Neural progenitor cell (in vitro differentiated cells): Measurements from ENCODE around the gene AEBP1. TPM values are rescaled to one million over a fixed set of nuclear protein-coding genes. Genes with fewer than 3 reads are reported as not detected.

ENCODE experiments used
- DNase-seq: peaks from one replicate; pipeline ENCODE4 v3.0.0-alpha.2; 2016; ENCODE audit warnings: low spot score
- H2AFZ ChIP-seq: fragments of 200-600 bp; sonication (generic); replicated peaks from 2 replicates; pipeline ENCODE4 v1.6.1; 2016; ENCODE audit warnings: antibody characterized with exemption
- H3F3A ChIP-seq: fragments of 200-600 bp; sonication (generic); 2 replicates; pipeline ENCODE4 v1.6.1; 2016; ENCODE audit warnings: antibody characterized with exemption, low read depth
- H3K27ac ChIP-seq: fragments of 200-600 bp; sonication (generic); 2 replicates; pipeline ENCODE4 v1.5.1; 2016; ENCODE audit warnings: mild to moderate bottlenecking
- H3K27me3 ChIP-seq: fragments of 200-600 bp; sonication (generic); 2 replicates; pipeline ENCODE4 v1.6.1; 2016; ENCODE audit warnings: mild to moderate bottlenecking, moderate library complexity
- H3K36me3 ChIP-seq: fragments of 200-600 bp; sonication (generic); 2 replicates; pipeline ENCODE4 v1.5.1; 2016
- H3K4me1 ChIP-seq: fragments of 200-600 bp; sonication (generic); 2 replicates; pipeline ENCODE4 v1.6.1; 2016; ENCODE audit warnings: mixed run types
- H3K4me2 ChIP-seq: fragments of 200-600 bp; sonication (generic); 2 replicates; pipeline ENCODE4 v1.6.1; 2016
- H3K4me3 ChIP-seq: fragments of 200-600 bp; sonication (generic); 2 replicates; pipeline ENCODE4 v1.5.1; 2016
- H3K79me2 ChIP-seq: fragments of 200-600 bp; sonication (generic); 2 replicates; pipeline ENCODE4 v1.6.1; 2016; ENCODE audit warnings: low read depth
- H3K9ac ChIP-seq: fragments of 200-600 bp; sonication (generic); 2 replicates; pipeline ENCODE4 v1.6.1; 2016
- H3K9me3 ChIP-seq: fragments of 200-600 bp; sonication (generic); 2 replicates; pipeline ENCODE4 v1.5.1; 2016; ENCODE audit warnings: low read depth
- H4K20me1 ChIP-seq: fragments of 200-600 bp; sonication (generic); 2 replicates; pipeline ENCODE4 v1.6.1; 2016; ENCODE audit warnings: low read depth
- H3K27ac Mint-ChIP-seq: 3 replicates; pipeline ENCODE4 v1.8.0; 2021; ENCODE audit warnings: mixed read lengths
- H3K27me3 Mint-ChIP-seq: 2 replicates; pipeline ENCODE4 v1.8.0; 2022; ENCODE audit warnings: low read depth, mild to moderate bottlenecking, inconsistent platforms, moderate library complexity, mixed read lengths; ENCODE audit not compliant: insufficient read depth
- H3K36me3 Mint-ChIP-seq: 3 replicates; pipeline ENCODE4 v1.8.0; 2021; ENCODE audit warnings: mixed read lengths
- H3K4me1 Mint-ChIP-seq: 3 replicates; pipeline ENCODE4 v1.8.0; 2021; ENCODE audit warnings: mixed read lengths
- H3K4me3 Mint-ChIP-seq: 3 replicates; pipeline ENCODE4 v1.8.0; 2021; ENCODE audit warnings: mild to moderate bottlenecking, moderate library complexity, mixed read lengths
- H3K9me3 Mint-ChIP-seq: 3 replicates; pipeline ENCODE4 v1.8.0; 2020; ENCODE audit warnings: mixed read lengths
- EZH2 ChIP-seq: fragments of 200-600 bp; sonication (generic); IDR thresholded peaks from 2 replicates; pipeline ENCODE4 v1.6.1; 2017; ENCODE audit warnings: antibody characterized with exemption, mild to moderate bottlenecking, moderate library complexity
- EZH2phosphoT487 ChIP-seq: fragments of 200-600 bp; sonication (generic); IDR thresholded peaks from 2 replicates; pipeline ENCODE4 v1.6.1; 2017; ENCODE audit warnings: antibody characterized with exemption
- total RNA-seq: library from RNA; depleted of rRNA; stranded (reverse); fragments of >200 nt; gene quantifications from 2 replicates; pipeline ENCODE4 v1.2.3, GENCODE V29; 2015; ENCODE audit warnings: low replicate concordance
- TF ChIP-seq, protein P1 (sequence below): fragments of 200-600 bp; sonication (generic); IDR thresholded peaks from 2 replicates; pipeline ENCODE4 v1.5.1; 2017; ENCODE audit warnings: antibody characterized with exemption, mild to moderate bottlenecking

The AEBP1 gene
- total RNA-seq, 1 donor from 2014 or later, result 4.5 TPM

GRCh38 chr7:44152971-44153947 is 49.1 kb downstream of the AEBP1 start:
- Histone ChIP-seq H3K9me3 (no peaks in the 10 kb centered on the region), H3K4me1 (peaks cover 3% of the 10 kb centered on the region), H3K9ac (no peak overlapping the region), H4K20me1 (no peaks in the 10 kb centered on the region), H3K4me2 (no peak overlapping the region), H2AFZ (no peak overlapping the region), H3F3A (no peaks in the 10 kb centered on the region), H3K27me3 (no peaks in the 10 kb centered on the region), H3K4me3 (no peak overlapping the region), H3K79me2 (no peaks in the 10 kb centered on the region), H3K27ac (no peak overlapping the region), H3K36me3 (no peaks in the 10 kb centered on the region)
- no peak for DNase-seq
- H3K27ac Mint-ChIP-seq, result no peak overlapping the region
- TF ChIP-seq, protein P1, sequence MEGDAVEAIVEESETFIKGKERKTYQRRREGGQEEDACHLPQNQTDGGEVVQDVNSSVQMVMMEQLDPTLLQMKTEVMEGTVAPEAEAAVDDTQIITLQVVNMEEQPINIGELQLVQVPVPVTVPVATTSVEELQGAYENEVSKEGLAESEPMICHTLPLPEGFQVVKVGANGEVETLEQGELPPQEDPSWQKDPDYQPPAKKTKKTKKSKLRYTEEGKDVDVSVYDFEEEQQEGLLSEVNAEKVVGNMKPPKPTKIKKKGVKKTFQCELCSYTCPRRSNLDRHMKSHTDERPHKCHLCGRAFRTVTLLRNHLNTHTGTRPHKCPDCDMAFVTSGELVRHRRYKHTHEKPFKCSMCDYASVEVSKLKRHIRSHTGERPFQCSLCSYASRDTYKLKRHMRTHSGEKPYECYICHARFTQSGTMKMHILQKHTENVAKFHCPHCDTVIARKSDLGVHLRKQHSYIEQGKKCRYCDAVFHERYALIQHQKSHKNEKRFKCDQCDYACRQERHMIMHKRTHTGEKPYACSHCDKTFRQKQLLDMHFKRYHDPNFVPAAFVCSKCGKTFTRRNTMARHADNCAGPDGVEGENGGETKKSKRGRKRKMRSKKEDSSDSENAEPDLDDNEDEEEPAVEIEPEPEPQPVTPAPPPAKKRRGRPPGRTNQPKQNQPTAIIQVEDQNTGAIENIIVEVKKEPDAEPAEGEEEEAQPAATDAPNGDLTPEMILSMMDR, result no peak
- TF ChIP-seq EZH2phosphoT487, result no peak
- TF ChIP-seq EZH2, result no peak
- H3K4me3 Mint-ChIP-seq, result no peak overlapping the region
- H3K4me1 Mint-ChIP-seq, result peaks cover 9% of the 10 kb centered on the region
- no peaks in the 10 kb centered on the region for H3K36me3 Mint-ChIP-seq
- H3K9me3 Mint-ChIP-seq, result no peaks in the 10 kb centered on the region
- H3K27me3 Mint-ChIP-seq, result peaks cover 4% of the 10 kb centered on the region

GRCh38 chr7:44153948-44154335 is 49.8 kb downstream of the AEBP1 start:
- H3K36me3 Mint-ChIP-seq, result no peaks in the 10 kb centered on the region
- H3K27me3 ChIP-seq, result no peaks in the 10 kb centered on the region
- H3K79me2 ChIP-seq, result no peaks in the 10 kb centered on the region
- no peak for DNase-seq
- H3K4me3 ChIP-seq, result no peak overlapping the region
- H3F3A ChIP-seq, result no peaks in the 10 kb centered on the region
- H2AFZ ChIP-seq, result no peak overlapping the region
- H3K9me3 Mint-ChIP-seq, result no peaks in the 10 kb centered on the region
- H3K36me3 ChIP-seq, result no peaks in the 10 kb centered on the region
- no peak overlapping the region for H3K9ac ChIP-seq
- H3K4me1 Mint-ChIP-seq, result peaks cover 8% of the 10 kb centered on the region
- no peaks in the 10 kb centered on the region for H3K9me3 ChIP-seq
- H3K4me2 ChIP-seq, result no peak overlapping the region
- H3K27ac ChIP-seq, result no peak overlapping the region
- H3K4me1 ChIP-seq, result peaks cover 3% of the 10 kb centered on the region
- no peaks in the 10 kb centered on the region for H4K20me1 ChIP-seq
- TF ChIP-seq EZH2phosphoT487, result no peak
- TF ChIP-seq, protein P1, result no peak
- no peak overlapping the region for H3K27ac Mint-ChIP-seq
- peaks cover 4% of the 10 kb centered on the region for H3K27me3 Mint-ChIP-seq
- no peak overlapping the region for H3K4me3 Mint-ChIP-seq

GRCh38 chr7:44154703-44155102 is 50.6 kb downstream of the AEBP1 start:
- Histone ChIP-seq H4K20me1 (no peaks in the 10 kb centered on the region), H3K36me3 (no peaks in the 10 kb centered on the region), H3K27me3 (no peaks in the 10 kb centered on the region), H3K9ac (no peak overlapping the region), H2AFZ (no peak overlapping the region), H3K4me3 (no peak overlapping the region), H3K9me3 (no peaks in the 10 kb centered on the region), H3K4me2 (no peak overlapping the region), H3K27ac (no peak overlapping the region), H3K79me2 (no peaks in the 10 kb centered on the region), H3K4me1 (peaks cover 3% of the 10 kb centered on the region), H3F3A (no peaks in the 10 kb centered on the region)
- Mint-ChIP-seq H3K9me3 (no peaks in the 10 kb centered on the region), H3K4me1 (peaks cover 8% of the 10 kb centered on the region), H3K27ac (no peak overlapping the region), H3K4me3 (no peak overlapping the region), H3K27me3 (peaks cover 7% of the 10 kb centered on the region), H3K36me3 (no peaks in the 10 kb centered on the region)
- TF ChIP-seq, protein P1, result no peak
- TF ChIP-seq EZH2 (no peak), EZH2phosphoT487 (no peak)
- DNase-seq, result no peak
